Ovary (tissue), 9 donors: ENCODE data around the gene DNMT3L. TPM values are rescaled to one million over a fixed set of nuclear protein-coding genes. Genes with fewer than 3 reads are reported as not detected.

Source experiments
- DNase-seq, 5 donors: peaks; one replicate each; pipeline ENCODE4 v3.0.0-alpha.2; 2019 to 2020
- H3K27ac ChIP-seq, 2 donors: fragments of 200-600 bp; one replicate each; pipeline versions ENCODE4 v1.5.1 to v1.8.0; 2019 to 2022
- H3K27me3 ChIP-seq: fragments of 200-600 bp; one replicate; pipeline ENCODE4 v1.8.0; 2022
- H3K36me3 ChIP-seq: fragments of 200-600 bp; sonication (generic); one replicate; pipeline ENCODE4 v1.5.1; 2019
- H3K4me1 ChIP-seq: one replicate; pipeline ENCODE4 v1.8.1; 2013; ENCODE audit warnings: mild to moderate bottlenecking, moderate library complexity; ENCODE audit not compliant: insufficient read depth
- H3K4me3 ChIP-seq: fragments of 200-600 bp; sonication (generic); one replicate; pipeline ENCODE4 v1.5.1; 2017
- H3K9me3 ChIP-seq, 2 donors: fragments of 200-600 bp in 1 of 2; sonication (generic) in 1 of 2; one replicate each; pipeline versions ENCODE4 v1.5.1 to v1.8.1; 2013 to 2019; ENCODE audit warnings: mild to moderate bottlenecking in 1 of 2, moderate library complexity in 1 of 2
- EP300 ChIP-seq: sonication (generic); formaldehyde crosslinking; IDR thresholded peaks from one replicate; pipeline ENCODE4 v1.6.1; 2017; ENCODE audit warnings: antibody characterized with exemption
- POLR2A ChIP-seq: fragments of 450-650 bp; IDR thresholded peaks from one replicate; pipeline ENCODE4 v1.6.1; 2017; ENCODE audit warnings: antibody characterized with exemption, mild to moderate bottlenecking, moderate library complexity
- WGBS, 3 donors: extraction: QIAGEN DNeasy Blood & Tissue Kit in 1 of 3; methylation state at CpG; one replicate each; pipeline versions ENCODE4 v1.1.5 to v1.1.7; 2013 to 2017; 5-methylcytosine and 5-hydroxymethylcytosine counted together
- intact Hi-C, 4 donors: fragments of 100-400 bp; cut with DNase I; formaldehyde crosslinking; loops; one replicate each; pipeline versions ENCODE4 v1.11.0 to v1.15.1; 2022 to 2023
- polyA plus RNA-seq, 2 donors: library from polyadenylated mRNA; stranded (reverse); fragments of 200-250 nt in 1 of 2; fragments of 350-450 nt in 1 of 2; fragmentation: Illumina TruSeq in 1 of 2; extraction: RNeasy Lipid Tissue Mini Kit (QIAGEN cat#74804) in 1 of 2; gene quantifications; one replicate each; pipeline ENCODE4 v1.2.3, GENCODE V29; 2013 to 2014
- total RNA-seq, 7 donors: library from RNA; depleted of rRNA in 2 of 7; stranded (reverse); fragments of >200 nt in 2 of 7; fragmentation: NEBNext Ultra II Directional in 3 of 7; extraction: Animal tissue kit (Norgen Biotek cat#: 25700) in 3 of 7; gene quantifications; one replicate each; pipeline versions ENCODE4 v1.1.0 to v1.2.4, GENCODE V29; 2016 to 2023
- TF ChIP-seq, protein P1 (sequence below), 3 donors: fragments of 450-650 bp in 2 of 3; fragments of 200-600 bp in 1 of 3; IDR thresholded peaks; one replicate each; pipeline versions ENCODE4 v1.5.1 to v1.8.0; 2016 to 2022; ENCODE audit warnings: antibody characterized with exemption in 3 of 3, mild to moderate bottlenecking in 1 of 3
- donor health status: DM: no; HTN: no; CAD: no; lungs with moderate emphysema.
- donor health status: DM: no; HTN: no; CAD: no.
- donor health status: Bipolar disorder and iron deficiency.
- donor health status: DM: yes; HTN: yes; CAD: no.
- donor health status: DM: no; HTN: no; CAD: no.
- donor health status: DM: yes; HTN: yes; CAD: no.

The DNMT3L gene
- total and polyA plus RNA-seq, 9 donors = not detected

- H3K36me3 ChIP-seq = no peaks in the 10 kb centered on the region
- TF ChIP-seq, protein P1, sequence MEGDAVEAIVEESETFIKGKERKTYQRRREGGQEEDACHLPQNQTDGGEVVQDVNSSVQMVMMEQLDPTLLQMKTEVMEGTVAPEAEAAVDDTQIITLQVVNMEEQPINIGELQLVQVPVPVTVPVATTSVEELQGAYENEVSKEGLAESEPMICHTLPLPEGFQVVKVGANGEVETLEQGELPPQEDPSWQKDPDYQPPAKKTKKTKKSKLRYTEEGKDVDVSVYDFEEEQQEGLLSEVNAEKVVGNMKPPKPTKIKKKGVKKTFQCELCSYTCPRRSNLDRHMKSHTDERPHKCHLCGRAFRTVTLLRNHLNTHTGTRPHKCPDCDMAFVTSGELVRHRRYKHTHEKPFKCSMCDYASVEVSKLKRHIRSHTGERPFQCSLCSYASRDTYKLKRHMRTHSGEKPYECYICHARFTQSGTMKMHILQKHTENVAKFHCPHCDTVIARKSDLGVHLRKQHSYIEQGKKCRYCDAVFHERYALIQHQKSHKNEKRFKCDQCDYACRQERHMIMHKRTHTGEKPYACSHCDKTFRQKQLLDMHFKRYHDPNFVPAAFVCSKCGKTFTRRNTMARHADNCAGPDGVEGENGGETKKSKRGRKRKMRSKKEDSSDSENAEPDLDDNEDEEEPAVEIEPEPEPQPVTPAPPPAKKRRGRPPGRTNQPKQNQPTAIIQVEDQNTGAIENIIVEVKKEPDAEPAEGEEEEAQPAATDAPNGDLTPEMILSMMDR (IDR thresholded peaks at IDR 0.05) = no peak
- no peak for TF ChIP-seq EP300
- no peak for TF ChIP-seq POLR2A
- H3K4me1 ChIP-seq = no peaks in the 10 kb centered on the region
- 87% methylated on average over 9 of the region's 9 CpGs for WGBS, 3 donors
- no peak for DNase-seq
- no peak overlapping the region for H3K4me3 ChIP-seq
- no peak overlapping the region for H3K27ac ChIP-seq
- no peaks in the 10 kb centered on the region for H3K9me3 ChIP-seq
- intact Hi-C loops = no loop called here
- no peaks in the 10 kb centered on the region for H3K27me3 ChIP-seq
Measured at GRCh38 chr21:44282370-44282769, 20.7 kb upstream of the DNMT3L start.

DNA sequence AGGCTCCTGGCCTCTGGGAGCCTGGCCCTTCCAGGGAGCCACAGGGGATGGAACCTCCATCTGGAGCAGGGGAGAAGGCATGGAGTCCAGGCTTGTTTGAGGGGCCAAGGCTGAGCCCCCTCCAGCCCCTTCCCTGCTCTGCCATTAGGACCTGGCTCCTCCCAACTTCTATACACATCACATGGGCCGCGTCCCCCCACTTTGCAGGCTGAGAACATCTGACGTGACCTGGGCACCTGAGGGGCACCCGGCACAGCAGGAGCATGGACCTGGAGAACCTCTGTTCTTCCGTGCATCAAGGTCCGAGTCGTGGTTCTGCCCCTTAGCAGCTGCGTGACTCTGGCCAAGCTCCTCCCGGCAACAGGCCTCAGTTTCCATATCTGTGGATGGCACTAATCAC, 20.1 kb upstream of the DNMT3L start:
- H3K27me3 ChIP-seq = no peaks in the 10 kb centered on the region
- H3K4me3 ChIP-seq = no peak overlapping the region
- TF ChIP-seq, protein P1 (IDR thresholded peaks at IDR 0.05) = no peak
- TF ChIP-seq EP300 = no peak
- no peak for TF ChIP-seq POLR2A
- H3K9me3 ChIP-seq = no peaks in the 10 kb centered on the region
- no peak overlapping the region for H3K27ac ChIP-seq
- H3K4me1 ChIP-seq = no peaks in the 10 kb centered on the region
- DNase-seq = no peak
- intact Hi-C loops = no loop called here
- WGBS, 3 donors = 95 to 97% (median 97%) methylated on average over 9 of the region's 9 CpGs
- H3K36me3 ChIP-seq = no peaks in the 10 kb centered on the region

DNA sequence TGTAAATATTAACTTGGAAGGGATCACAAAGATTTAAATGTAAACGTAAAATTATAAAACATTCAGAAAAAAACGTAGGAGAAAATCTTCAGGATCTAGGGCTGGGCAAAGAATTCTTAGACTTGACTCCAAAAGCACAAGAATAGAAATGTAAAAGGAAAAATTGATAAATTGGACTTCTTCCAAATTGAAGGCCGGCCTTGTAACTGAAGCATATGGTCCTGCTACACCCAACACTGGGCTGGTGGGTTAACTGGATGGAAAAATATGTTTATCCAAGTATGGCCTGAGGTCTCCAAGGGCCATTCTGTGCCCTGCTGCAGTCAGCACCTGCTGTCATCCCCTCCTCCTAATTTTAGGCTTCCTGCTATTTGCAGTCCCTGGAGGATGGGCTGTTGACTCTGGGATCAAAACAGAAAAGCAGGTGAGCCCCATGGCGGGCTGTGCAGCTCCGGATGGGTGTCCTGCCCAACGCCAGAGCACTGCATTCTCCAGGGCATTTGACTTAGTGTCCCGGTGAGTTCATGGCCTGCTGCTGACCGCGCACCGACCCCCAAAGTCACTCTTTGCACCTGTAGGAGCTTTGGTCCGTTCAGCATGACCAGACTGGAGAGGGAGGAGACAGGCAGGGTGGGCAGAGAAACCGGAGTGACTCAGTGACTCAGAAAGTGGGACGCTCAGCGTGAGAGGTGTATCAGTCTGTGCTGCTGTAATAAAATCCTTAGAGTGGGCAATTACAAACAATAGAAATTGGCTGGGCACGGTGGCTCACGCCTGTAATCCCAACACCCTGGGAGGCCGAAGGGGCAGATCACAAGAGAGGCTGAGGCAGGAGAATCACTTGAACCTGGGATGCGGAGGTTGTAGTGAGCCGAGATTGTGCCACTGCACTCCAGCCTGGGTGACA, 17.9 kb upstream of the DNMT3L start:
- WGBS, 3 donors = 82 to 86% (median 83%) methylated on average over 19 of the region's 19 CpGs
- DNase-seq = no peak
- intact Hi-C loops = loop anchor here in 1 of 4 donors (10.0 kb wide), 1 partner anchor 1465 kb away; no protein-coding TSS in a partner anchor
- Histone ChIP-seq H3K27me3 (no peaks in the 10 kb centered on the region), H3K4me3 (no peak overlapping the region), H3K4me1 (no peaks in the 10 kb centered on the region), H3K27ac (no peak overlapping the region), H3K9me3 (no peaks in the 10 kb centered on the region), H3K36me3 (no peaks in the 10 kb centered on the region)
- TF ChIP-seq, protein P1 (IDR thresholded peaks at IDR 0.05) = no peak
- TF ChIP-seq POLR2A (no peak), EP300 (no peak)

DNA sequence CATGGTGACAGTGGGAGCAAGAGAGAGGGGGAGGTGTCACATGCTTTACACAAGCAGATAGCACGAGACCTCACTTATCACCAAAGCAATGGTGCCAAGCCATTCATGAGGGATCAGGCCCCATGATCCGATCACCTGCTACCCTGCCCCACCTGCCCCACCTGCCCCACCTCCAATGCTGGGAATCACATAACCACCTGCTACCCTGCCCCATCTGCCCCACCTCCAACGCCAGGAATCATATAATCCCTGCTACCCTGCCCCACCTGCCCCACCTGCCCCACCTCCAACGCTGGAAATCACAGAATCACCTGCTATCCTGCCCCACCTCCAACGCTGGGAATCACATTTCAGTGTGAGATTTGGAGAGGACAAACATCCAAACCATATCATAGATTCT, 13.3 kb upstream of the DNMT3L start:
- Histone ChIP-seq H3K4me1 (no peaks in the 10 kb centered on the region), H3K4me3 (no peak overlapping the region), H3K36me3 (no peaks in the 10 kb centered on the region), H3K27ac (no peak overlapping the region), H3K27me3 (no peaks in the 10 kb centered on the region), H3K9me3 (no peaks in the 10 kb centered on the region)
- 63 to 80% (median 65%) methylated on average over 5 of the region's 5 CpGs for WGBS, 3 donors
- intact Hi-C loops = loop anchor here in 1 of 4 donors (10.0 kb wide), 1 partner anchor 1470 kb away; no protein-coding TSS in a partner anchor
- TF ChIP-seq EP300 = no peak
- TF ChIP-seq, protein P1 (IDR thresholded peaks at IDR 0.05) = no peak
- no peak for TF ChIP-seq POLR2A
- no peak for DNase-seq
